Hematopoietic multipotent progenitor cell (in vitro differentiated cells): ENCODE data around the gene ACYP1. TPM values are rescaled to one million over a fixed set of nuclear protein-coding genes. Genes with fewer than 3 reads are reported as not detected.

Experiments used
- DNase-seq, 3 donors: peaks; one replicate each; pipeline ENCODE4 v3.0.0-alpha.2; 2011 to 2015; ENCODE audit warnings: low read depth in 2 of 3, low spot score in 2 of 3
- total RNA-seq: library from RNA; depleted of rRNA; stranded (reverse); fragments of >200 nt; gene quantifications from one replicate; pipeline ENCODE4 v1.2.3, GENCODE V29; 2012

ACYP1 gene
- total RNA-seq, 1 donor, result 5.1 TPM

- DNase-seq, result peak in 2 of 3 donors; percentile 39 to 70
Observed at GRCh38 chr14:75044322-75044721, 19.5 kb downstream of the ACYP1 start.

- no peak for DNase-seq
Observed at GRCh38 chr14:75042035-75042434, 21.8 kb downstream of the ACYP1 start.

- DNase-seq, result no peak
Observed at GRCh38 chr14:75041613-75042012, 22.2 kb downstream of the ACYP1 start.

GRCh38 chr14:75040959-75041358 lies 22.9 kb downstream of the ACYP1 start:
- no peak for DNase-seq

- no peak for DNase-seq
Observed at GRCh38 chr14:75040507-75040906, 23.3 kb downstream of the ACYP1 start.

GRCh38 chr14:75032939-75033338 lies 30.9 kb downstream of the ACYP1 start:
- DNase-seq, result no peak

GRCh38 chr14:75030147-75030546 lies 33.7 kb downstream of the ACYP1 start:
- no peak for DNase-seq

- no peak for DNase-seq
Observed at GRCh38 chr14:75025876-75026275, 37.9 kb downstream of the ACYP1 start.

- DNase-seq, result peak in 2 of 3 donors; percentile 17 to 49
Observed at GRCh38 chr14:75025082-75025481, 38.7 kb downstream of the ACYP1 start.

- DNase-seq, result no peak
Observed at GRCh38 chr14:75023108-75023507, 40.7 kb downstream of the ACYP1 start.

GRCh38 chr14:75022655-75023054 lies 41.2 kb downstream of the ACYP1 start:
- DNase-seq, result peak in 1 of 3 donors; percentile 28

- no peak for DNase-seq
Observed at GRCh38 chr14:75018694-75019093, 45.1 kb downstream of the ACYP1 start.

GRCh38 chr14:75016815-75017214 lies 47.0 kb downstream of the ACYP1 start:
- no peak for DNase-seq

GRCh38 chr14:75015496-75015895 lies 48.3 kb downstream of the ACYP1 start:
- DNase-seq, result no peak

GRCh38 chr14:75013290-75013689 lies 50.5 kb downstream of the ACYP1 start:
- no peak for DNase-seq

- no peak for DNase-seq
Observed at GRCh38 chr14:75011356-75011994, 52.3 kb downstream of the ACYP1 start.

GRCh38 chr14:75010472-75011093 lies 53.2 kb downstream of the ACYP1 start:
- no peak for DNase-seq

GRCh38 chr14:75009176-75009575 lies 54.6 kb downstream of the ACYP1 start:
- DNase-seq, result no peak

- DNase-seq, result no peak
Observed at GRCh38 chr14:75005357-75005756, 58.5 kb downstream of the ACYP1 start.

- peak in 1 of 3 donors; percentile 21 for DNase-seq
Observed at GRCh38 chr14:75003250-75004027, 60.4 kb downstream of the ACYP1 start.
